Measurements from ENCODE around the gene SOX12.
"Not testable (repeated sequence)": the region's sequence is repeated elsewhere in the genome, so short reads cannot be mapped to it uniquely, and the experiment has no call there.

Gene SOX12

DNA sequence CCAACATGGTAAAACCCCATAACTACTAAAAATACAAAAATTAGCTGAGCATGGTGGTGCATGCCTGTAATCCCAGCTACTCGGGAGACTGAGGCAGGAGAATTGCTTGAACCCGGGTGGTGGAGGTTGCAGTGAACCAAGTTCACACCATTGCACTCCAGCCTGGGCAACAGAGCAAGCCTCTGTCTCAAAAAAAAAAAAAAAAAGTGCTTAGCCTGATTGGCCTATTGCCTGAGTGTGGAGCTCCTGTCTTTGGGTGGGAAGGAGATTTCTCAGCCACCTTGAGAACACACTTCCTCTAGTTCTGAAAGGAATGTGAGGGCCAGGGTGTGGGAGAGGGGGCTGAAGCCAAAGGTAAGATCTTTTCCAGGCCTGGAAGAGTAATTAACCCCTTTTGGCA is 30.8 kb downstream of the SOX12 start:
- H3K36me3 ChIP-seq (ENCODE audit: control insufficient read depth in 1 of 2, insufficient read depth in 2 of 2, low read length in 2 of 2): peaks cover 0 to 13% of the 10 kb centered on the region in 2 donors
- H3K4me1 ChIP-seq (ENCODE audit: control insufficient read depth in 1 of 2, insufficient read depth in 2 of 2, low read length in 2 of 2); H3K27me3 ChIP-seq (ENCODE audit: low read depth, low read length); H3K27ac ChIP-seq (ENCODE audit: low read length); H3K4me3 ChIP-seq (ENCODE audit: low read depth in 1 of 2, low read length in 2 of 2); H3K9me3 ChIP-seq (ENCODE audit: control insufficient read depth in 1 of 2, low read length in 2 of 2): not testable (repeated sequence)

DNA sequence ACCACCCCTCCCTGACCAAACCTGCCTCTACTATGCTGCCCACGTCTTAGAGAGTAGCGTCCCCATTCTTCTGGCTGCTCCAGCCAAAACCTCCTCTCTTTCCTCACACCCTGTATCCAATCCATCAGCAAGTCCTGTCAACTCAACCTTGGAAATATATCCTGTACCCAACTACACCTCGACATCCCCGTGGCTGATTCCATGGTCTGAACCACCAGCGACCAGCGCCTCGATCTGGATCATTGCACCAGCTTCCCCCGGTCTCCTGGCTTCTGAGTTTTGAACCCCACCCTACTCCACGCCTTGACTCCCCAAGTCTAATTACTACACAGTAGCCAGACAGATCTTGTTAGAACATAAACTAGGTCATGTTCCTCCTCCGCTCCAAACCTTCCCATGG is 31.4 kb downstream of the SOX12 start:
- H3K27ac ChIP-seq (ENCODE audit: low read length): no peak overlapping the region
- peaks cover 0 to 11% of the 10 kb centered on the region in 2 donors for H3K36me3 ChIP-seq (ENCODE audit: control insufficient read depth in 1 of 2, insufficient read depth in 2 of 2, low read length in 2 of 2)
- no peak overlapping the region for H3K4me3 ChIP-seq (ENCODE audit: low read depth in 1 of 2, low read length in 2 of 2)
- H3K4me1 ChIP-seq (ENCODE audit: control insufficient read depth in 1 of 2, insufficient read depth in 2 of 2, low read length in 2 of 2): peaks cover 0 to 6% of the 10 kb centered on the region in 2 donors
- no peaks in the 10 kb centered on the region for H3K27me3 ChIP-seq (ENCODE audit: low read depth, low read length)
- H3K9me3 ChIP-seq (ENCODE audit: control insufficient read depth in 1 of 2, low read length in 2 of 2): no peaks in the 10 kb centered on the region

DNA sequence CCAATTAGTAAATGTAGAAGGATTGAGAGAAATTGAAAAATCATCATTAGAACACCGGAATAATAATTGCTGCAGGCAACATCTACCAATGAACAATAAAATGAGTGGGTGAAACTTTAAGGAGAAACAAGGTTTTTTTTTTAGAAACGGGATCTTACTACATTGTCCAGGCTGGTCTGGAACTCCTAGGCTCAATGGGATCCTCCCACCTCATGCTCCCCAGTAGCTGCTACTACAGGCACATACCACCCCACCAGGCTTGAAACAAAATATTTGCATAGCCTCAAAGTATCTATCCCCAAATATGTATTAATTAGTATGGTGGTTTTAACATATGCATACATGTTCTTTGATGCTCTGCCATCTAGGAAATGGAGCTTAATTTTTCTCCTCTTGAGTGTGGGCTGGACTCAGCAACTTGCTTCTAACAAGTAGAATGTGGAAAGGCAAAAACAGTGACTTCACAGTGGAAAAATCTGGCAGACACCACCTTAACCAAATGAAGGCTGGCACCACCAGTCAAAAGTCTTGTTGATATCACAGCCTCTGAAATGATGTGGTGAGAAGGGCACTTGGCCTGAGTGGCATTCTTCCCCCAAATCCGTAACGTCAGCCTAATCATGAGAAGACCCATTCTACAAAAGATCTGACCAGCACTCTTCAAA is 33.7 kb downstream of the SOX12 start:
- H3K4me1 ChIP-seq (ENCODE audit: control insufficient read depth in 1 of 2, insufficient read depth in 2 of 2, low read length in 2 of 2): peaks cover 0 to 11% of the 10 kb centered on the region in 2 donors
- H3K9me3 ChIP-seq (ENCODE audit: control insufficient read depth in 1 of 2, low read length in 2 of 2): no peaks in the 10 kb centered on the region
- H3K27ac ChIP-seq (ENCODE audit: low read length): no peak overlapping the region
- no peaks in the 10 kb centered on the region for H3K27me3 ChIP-seq (ENCODE audit: low read depth, low read length)
- H3K36me3 ChIP-seq (ENCODE audit: control insufficient read depth in 1 of 2, insufficient read depth in 2 of 2, low read length in 2 of 2): no peaks in the 10 kb centered on the region
- H3K4me3 ChIP-seq (ENCODE audit: low read depth in 1 of 2, low read length in 2 of 2): no peak overlapping the region

DNA sequence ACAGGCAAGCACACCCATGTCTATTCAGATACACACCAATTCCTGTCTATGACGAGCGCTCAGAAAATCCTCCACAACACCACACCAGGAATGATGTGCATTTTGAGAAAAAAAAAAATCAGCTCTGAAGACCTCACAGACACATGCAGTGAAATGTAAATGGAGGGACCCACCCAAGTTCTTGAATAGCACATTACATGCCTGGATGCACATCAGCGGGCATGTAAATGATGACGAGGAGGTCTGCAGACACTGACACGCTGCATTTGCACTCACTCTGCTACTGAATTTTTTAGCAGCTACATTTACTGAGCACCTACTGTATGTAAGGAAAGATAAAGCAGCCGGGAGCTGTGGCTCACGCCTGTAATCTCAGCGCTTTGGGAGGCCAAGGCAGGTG is 36.2 kb downstream of the SOX12 start:
- Histone ChIP-seq H3K27me3 (ENCODE audit: low read depth, low read length) (no peaks in the 10 kb centered on the region), H3K36me3 (ENCODE audit: control insufficient read depth in 1 of 2, insufficient read depth in 2 of 2, low read length in 2 of 2) (no peaks in the 10 kb centered on the region), H3K4me3 (ENCODE audit: low read depth in 1 of 2, low read length in 2 of 2) (no peak overlapping the region), H3K4me1 (ENCODE audit: control insufficient read depth in 1 of 2, insufficient read depth in 2 of 2, low read length in 2 of 2) (peaks cover 0 to 5% of the 10 kb centered on the region in 2 donors), H3K27ac (ENCODE audit: low read length) (no peak overlapping the region), H3K9me3 (ENCODE audit: control insufficient read depth in 1 of 2, low read length in 2 of 2) (no peaks in the 10 kb centered on the region)

- H3K27me3 ChIP-seq (ENCODE audit: low read depth, low read length): no peaks in the 10 kb centered on the region
- H3K4me1 ChIP-seq (ENCODE audit: control insufficient read depth in 1 of 2, insufficient read depth in 2 of 2, low read length in 2 of 2): peaks cover 0 to 5% of the 10 kb centered on the region in 2 donors
- H3K9me3 ChIP-seq (ENCODE audit: control insufficient read depth in 1 of 2, low read length in 2 of 2): no peaks in the 10 kb centered on the region
- H3K36me3 ChIP-seq (ENCODE audit: control insufficient read depth in 1 of 2, insufficient read depth in 2 of 2, low read length in 2 of 2): no peaks in the 10 kb centered on the region
- no peak overlapping the region for H3K4me3 ChIP-seq (ENCODE audit: low read depth in 1 of 2, low read length in 2 of 2)
- no peak overlapping the region for H3K27ac ChIP-seq (ENCODE audit: low read length)
Observed at GRCh38 chr20:362271-363254, 37.2 kb downstream of the SOX12 start.

DNA sequence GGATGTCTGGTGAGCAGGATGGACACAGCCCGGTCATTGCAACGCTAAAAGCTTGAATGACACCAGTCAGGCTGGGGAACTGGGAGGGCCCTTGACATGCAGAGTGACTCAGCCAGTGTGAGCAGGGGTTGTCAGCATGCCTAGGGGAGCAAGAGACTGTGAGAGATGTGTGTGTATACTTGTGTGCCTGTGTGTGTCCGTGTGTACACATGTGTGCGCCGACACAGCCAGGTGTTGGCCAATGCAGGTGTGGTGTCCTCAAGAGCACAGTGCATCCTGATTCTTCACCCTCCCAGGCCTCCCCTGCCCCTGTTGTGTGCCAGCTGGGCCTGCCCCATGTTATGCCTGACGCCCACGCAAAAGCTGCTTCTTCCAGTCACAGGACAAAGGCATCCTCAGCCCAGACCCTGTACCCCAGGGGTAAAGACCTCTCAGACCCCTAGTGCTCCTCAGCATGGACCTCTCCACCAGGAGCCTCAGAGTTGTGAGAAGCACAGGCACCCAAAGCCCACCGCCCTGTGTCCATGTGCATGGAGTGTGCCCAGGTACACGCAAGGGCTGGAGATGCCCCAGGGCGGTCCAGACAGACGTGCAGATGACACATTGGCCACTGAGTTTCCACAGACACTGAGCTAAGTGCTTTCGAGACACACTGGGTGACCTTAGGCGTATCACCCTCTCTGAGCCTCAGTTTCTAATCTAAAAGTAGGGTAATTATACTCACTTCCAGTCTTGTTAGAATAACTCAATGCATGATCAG is 38.1 kb downstream of the SOX12 start:
- H3K36me3 ChIP-seq (ENCODE audit: control insufficient read depth in 1 of 2, insufficient read depth in 2 of 2, low read length in 2 of 2): no peaks in the 10 kb centered on the region
- no peak overlapping the region for H3K4me3 ChIP-seq (ENCODE audit: low read depth in 1 of 2, low read length in 2 of 2)
- no peaks in the 10 kb centered on the region for H3K27me3 ChIP-seq (ENCODE audit: low read depth, low read length)
- no peak overlapping the region for H3K27ac ChIP-seq (ENCODE audit: low read length)
- H3K4me1 ChIP-seq (ENCODE audit: control insufficient read depth in 1 of 2, insufficient read depth in 2 of 2, low read length in 2 of 2): peaks cover 0 to 5% of the 10 kb centered on the region in 2 donors
- H3K9me3 ChIP-seq (ENCODE audit: control insufficient read depth in 1 of 2, low read length in 2 of 2): no peaks in the 10 kb centered on the region

DNA sequence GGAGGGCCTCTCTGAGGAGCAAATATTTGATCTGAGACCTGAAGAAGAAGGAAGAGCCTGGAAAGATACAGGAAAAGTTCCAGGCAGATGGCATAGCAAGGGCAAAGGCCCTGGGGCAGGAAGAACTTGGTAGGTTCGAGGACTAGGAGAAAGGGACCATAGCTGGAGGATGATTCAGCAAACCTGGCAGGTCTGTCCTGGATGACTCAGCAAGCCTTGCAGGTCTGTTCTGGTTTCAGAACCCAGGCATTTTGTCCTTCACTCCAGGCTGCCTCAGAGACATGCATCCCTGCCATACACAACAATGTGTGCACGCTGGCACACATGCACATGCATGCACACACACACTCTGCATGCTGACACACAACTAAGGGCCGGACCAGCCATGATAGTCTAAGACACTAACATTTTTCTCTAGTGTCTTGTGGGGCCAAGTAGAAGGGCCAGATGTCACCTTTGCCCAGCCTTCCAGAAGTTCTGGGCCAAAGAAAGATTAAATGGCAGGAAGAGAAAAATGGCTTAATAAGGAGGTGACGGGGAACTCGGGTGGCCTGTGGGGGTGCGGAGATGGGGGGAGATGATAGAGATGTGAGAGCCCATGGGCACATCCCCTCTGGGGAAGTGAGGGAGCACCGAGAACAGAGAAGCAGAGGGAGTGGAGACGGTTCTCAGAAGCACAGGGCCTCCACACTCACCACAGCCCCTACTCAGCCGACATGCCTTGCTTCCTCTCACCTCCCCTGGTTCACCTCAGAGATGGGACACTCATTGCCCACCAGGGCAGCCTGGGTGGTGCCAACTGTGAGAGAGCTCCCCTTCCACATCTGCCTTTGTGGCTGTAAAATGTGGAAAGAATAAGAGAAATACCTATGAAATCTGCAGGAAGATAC is 39.8 kb downstream of the SOX12 start:
- Histone ChIP-seq H3K27me3 (ENCODE audit: low read depth, low read length) (no peaks in the 10 kb centered on the region), H3K27ac (ENCODE audit: low read length) (no peak overlapping the region), H3K36me3 (ENCODE audit: control insufficient read depth in 1 of 2, insufficient read depth in 2 of 2, low read length in 2 of 2) (no peaks in the 10 kb centered on the region), H3K4me1 (ENCODE audit: control insufficient read depth in 1 of 2, insufficient read depth in 2 of 2, low read length in 2 of 2) (peaks cover 0 to 5% of the 10 kb centered on the region in 2 donors), H3K4me3 (ENCODE audit: low read depth in 1 of 2, low read length in 2 of 2) (no peak overlapping the region), H3K9me3 (ENCODE audit: control insufficient read depth in 1 of 2, low read length in 2 of 2) (no peaks in the 10 kb centered on the region)

DNA sequence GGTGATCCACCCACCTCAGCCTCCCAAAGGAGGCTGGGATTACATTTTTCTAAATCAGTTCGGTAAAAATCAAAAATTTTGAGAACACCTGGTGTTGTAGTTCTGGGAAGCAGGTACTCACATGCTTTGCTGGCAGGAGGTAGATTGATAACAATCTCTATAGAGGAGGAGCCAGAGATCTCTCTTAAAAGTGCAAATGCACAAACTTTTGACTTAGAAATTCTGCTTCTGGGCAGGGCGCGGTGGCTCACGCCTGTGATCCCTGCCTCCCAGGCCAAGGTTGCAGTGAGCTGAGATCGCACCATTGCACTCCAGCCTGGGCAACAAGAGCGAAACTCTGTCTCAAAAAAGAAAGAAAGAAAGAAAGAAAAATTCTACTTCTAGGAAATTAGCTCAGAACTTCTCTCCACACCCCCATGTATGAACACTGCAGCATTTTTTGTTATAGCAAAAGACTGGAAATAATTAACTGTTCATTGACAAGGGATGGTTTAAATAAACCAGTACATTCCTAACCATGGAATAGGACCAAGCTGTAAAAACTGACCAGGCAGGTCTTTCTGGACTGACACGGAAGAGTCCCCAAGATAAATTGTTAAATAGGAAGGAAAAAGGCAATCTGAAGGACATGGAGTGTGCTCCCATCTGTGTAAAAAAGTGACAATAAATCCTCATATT is 40.8 kb downstream of the SOX12 start:
- no peaks in the 10 kb centered on the region for H3K9me3 ChIP-seq (ENCODE audit: control insufficient read depth in 1 of 2, low read length in 2 of 2)
- no peaks in the 10 kb centered on the region for H3K27me3 ChIP-seq (ENCODE audit: low read depth, low read length)
- no peaks in the 10 kb centered on the region for H3K36me3 ChIP-seq (ENCODE audit: control insufficient read depth in 1 of 2, insufficient read depth in 2 of 2, low read length in 2 of 2)
- H3K4me3 ChIP-seq (ENCODE audit: low read depth in 1 of 2, low read length in 2 of 2): no peak overlapping the region
- no peak overlapping the region for H3K27ac ChIP-seq (ENCODE audit: low read length)
- peaks cover 0 to 5% of the 10 kb centered on the region in 2 donors for H3K4me1 ChIP-seq (ENCODE audit: control insufficient read depth in 1 of 2, insufficient read depth in 2 of 2, low read length in 2 of 2)

DNA sequence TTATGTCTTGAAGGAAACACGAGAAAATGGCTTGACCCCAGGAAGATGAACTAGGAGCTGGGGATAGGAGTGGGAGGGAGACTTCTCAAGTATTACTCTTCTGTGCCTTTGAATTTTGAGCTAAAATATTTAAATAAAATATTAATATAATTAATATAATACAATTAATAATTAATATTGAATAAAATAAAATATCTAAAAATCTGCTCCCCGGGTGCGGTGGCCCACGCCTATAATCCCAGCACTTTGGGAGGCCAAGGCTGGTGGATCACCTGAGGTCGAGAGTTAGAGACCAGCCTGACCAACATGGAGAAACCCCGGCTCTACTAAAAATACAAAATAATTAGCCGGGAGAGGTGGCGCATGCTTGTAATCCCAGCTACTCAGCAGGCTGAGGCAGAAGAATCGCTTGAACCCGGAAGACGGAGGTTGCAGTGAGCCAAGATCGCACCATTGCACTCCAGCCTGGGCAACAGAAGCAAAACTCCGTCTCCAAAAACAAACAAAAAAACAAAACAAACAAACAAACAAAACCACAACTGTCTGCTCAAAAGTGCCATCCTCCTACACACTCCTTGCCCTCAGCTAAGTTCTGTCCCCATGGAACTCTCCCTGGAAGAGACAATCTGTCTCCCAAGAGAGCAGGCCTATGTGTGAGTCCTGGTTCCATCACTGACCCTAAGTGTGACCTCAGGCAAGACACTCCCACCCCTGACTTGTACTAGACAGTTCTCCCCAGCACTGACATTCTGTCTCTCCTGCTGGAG is 41.5 kb downstream of the SOX12 start:
- H3K4me3 ChIP-seq (ENCODE audit: low read depth in 1 of 2, low read length in 2 of 2): no peak overlapping the region
- no peaks in the 10 kb centered on the region for H3K9me3 ChIP-seq (ENCODE audit: control insufficient read depth in 1 of 2, low read length in 2 of 2)
- H3K27ac ChIP-seq (ENCODE audit: low read length): no peak overlapping the region
- H3K4me1 ChIP-seq (ENCODE audit: control insufficient read depth in 1 of 2, insufficient read depth in 2 of 2, low read length in 2 of 2): peaks cover 0 to 5% of the 10 kb centered on the region in 2 donors
- H3K36me3 ChIP-seq (ENCODE audit: control insufficient read depth in 1 of 2, insufficient read depth in 2 of 2, low read length in 2 of 2): no peaks in the 10 kb centered on the region
- H3K27me3 ChIP-seq (ENCODE audit: low read depth, low read length): no peaks in the 10 kb centered on the region

- Histone ChIP-seq H3K27me3 (ENCODE audit: low read depth, low read length) (no peaks in the 10 kb centered on the region), H3K4me3 (ENCODE audit: low read depth in 1 of 2, low read length in 2 of 2) (no peak overlapping the region), H3K9me3 (ENCODE audit: control insufficient read depth in 1 of 2, low read length in 2 of 2) (no peaks in the 10 kb centered on the region), H3K27ac (ENCODE audit: low read length) (no peak overlapping the region), H3K4me1 (ENCODE audit: control insufficient read depth in 1 of 2, insufficient read depth in 2 of 2, low read length in 2 of 2) (peaks cover 0 to 1% of the 10 kb centered on the region in 2 donors), H3K36me3 (ENCODE audit: control insufficient read depth in 1 of 2, insufficient read depth in 2 of 2, low read length in 2 of 2) (no peaks in the 10 kb centered on the region)
Observed at GRCh38 chr20:367486-367887, 42.1 kb downstream of the SOX12 start.
